Uterus (tissue), 4 donors: ENCODE measurements around the gene ZNF26. TPM values are rescaled to one million over a fixed set of nuclear protein-coding genes. Genes with fewer than 3 reads are reported as not detected.

Experiments
- small RNA-seq: library from RNA; depleted of rRNA; stranded (forward); fragments of <200 nt; gene quantifications from one replicate; pipeline ENCODE3, GENCODE V24; 2016
- total RNA-seq, 4 donors: library from RNA; depleted of rRNA in 3 of 4; stranded (reverse); fragments of >200 nt in 3 of 4; gene quantifications; one replicate each; pipeline versions ENCODE4 v1.1.0 to v1.2.4, GENCODE V29; 2014 to 2023
- donor health status: DM: yes; HTN: yes; CAD: no.

The ZNF26 gene
- total RNA-seq, 4 donors from 2014 or later: 7.2 to 38.7 (median 17.7) TPM

Small RNAs within 50 kb of the gene (small RNA-seq; reads per million reads assigned to genes)
- gene RNU4ATAC12P: not detected

Other genes starting within 250 kb of the ZNF26 start
- gene ANKLE2, start 224.5 kb upstream of the ZNF26 start, total RNA-seq: 10 to 100 TPM; 21.2 to 87.4 (median 69.6) TPM
- gene GOLGA3, start 157.5 kb upstream of the ZNF26 start, total RNA-seq: 100 to 1,000 TPM in 2 of 4 donors, 10 to 100 TPM in 2; 46.2 to 138 (median 90.1) TPM
- gene CHFR, start 98.8 kb upstream of the ZNF26 start, total RNA-seq: 10 to 100 TPM in 3 of 4 donors, 1 to 10 TPM in 1; 6.1 to 54.0 (median 21.5) TPM
- 10 to 100 TPM in 3 of 4 donors, 1 to 10 TPM in 1; 3.8 to 23.6 (median 16.7) TPM for gene ZNF605, start 30.1 kb upstream of the ZNF26 start, total RNA-seq
- gene ZNF84, start 51.1 kb downstream of the ZNF26 start, total RNA-seq: 100 to 1,000 TPM in 1 of 4 donors, 10 to 100 TPM in 3; 29.7 to 452 (median 75.6) TPM
- 10 to 100 TPM in 3 of 4 donors, 1 to 10 TPM in 1; 3.6 to 53.8 (median 19.6) TPM for gene ZNF140, start 94.6 kb downstream of the ZNF26 start, total RNA-seq
- 1 to 10 TPM; 4.1 to 9.8 (median 6.8) TPM for gene ZNF891, start 143.9 kb downstream of the ZNF26 start, total RNA-seq
- gene ZNF10, start 144.3 kb downstream of the ZNF26 start, total RNA-seq: 10 to 100 TPM; 17.9 to 35.9 (median 20.6) TPM
- gene ZNF268, start 195.1 kb downstream of the ZNF26 start, total RNA-seq: 10 to 100 TPM in 3 of 4 donors, 1 to 10 TPM in 1; 2.1 to 80.9 (median 23.8) TPM
- gene ANHX, start 249.5 kb downstream of the ZNF26 start, total RNA-seq: under 1 TPM in 1 of 4 donors, not detected in 3; 0.28 TPM